Stimulated activated CD4-positive, alpha-beta T cell treated with anti-CD3 and anti-CD28 coated beads, Interleukin-1b, Interleukin-23, amount 100 ng/mL, for 48 hours (primary cell): ENCODE data around the gene OR5AK2.
"Not testable (repeated sequence)": the region's sequence is repeated elsewhere in the genome, so short reads cannot be mapped to it uniquely, and the experiment has no call there.

Source experiments
- DNase-seq: peaks from one replicate; pipeline ENCODE4 v3.0.0-alpha.2; 2020

OR5AK2 gene

GRCh38 chr11:56988614-56989013 is at the start of gene OR5AK2:
TSS of gene OR5AK2 (plus strand) at chr11:56988914. CDS start at chr11:56988914, 0 bp downstream.
- no peak for DNase-seq

- DNase-seq, result not testable (repeated sequence)
These were observed 43.2 kb upstream of the OR5AK2 start for GRCh38 chr11:56945526-56945925.

- no peak for DNase-seq
These were observed 39.7 kb upstream of the OR5AK2 start for GRCh38 chr11:56948991-56949515.

- DNase-seq, result no peak
These were observed 38.2 kb upstream of the OR5AK2 start for GRCh38 chr11:56950510-56950909.

GRCh38 chr11:56953907-56954306 is 34.8 kb upstream of the OR5AK2 start:
- DNase-seq, result not testable (repeated sequence)

- DNase-seq, result no peak
These were observed 27.1 kb upstream of the OR5AK2 start for GRCh38 chr11:56961609-56962008.

GRCh38 chr11:56967726-56968125 is 21.0 kb upstream of the OR5AK2 start:
- no peak for DNase-seq

GRCh38 chr11:56968524-56968923 is 20.2 kb upstream of the OR5AK2 start:
- DNase-seq, result no peak

- DNase-seq, result no peak
These were observed 11.4 kb upstream of the OR5AK2 start for GRCh38 chr11:56977314-56977713.

GRCh38 chr11:56990702-56991101 is 2.0 kb downstream of the OR5AK2 start:
- no peak for DNase-seq

- no peak for DNase-seq
These were observed 5.8 kb downstream of the OR5AK2 start for GRCh38 chr11:56994532-56994931.

GRCh38 chr11:57001674-57002401 is 13.1 kb downstream of the OR5AK2 start:
- no peak for DNase-seq

GRCh38 chr11:57008373-57008772 is 19.7 kb downstream of the OR5AK2 start:
- no peak for DNase-seq

GRCh38 chr11:57015679-57016078 is 27.0 kb downstream of the OR5AK2 start:
- DNase-seq, result no peak

GRCh38 chr11:57031556-57031955 is 42.8 kb downstream of the OR5AK2 start:
- no peak for DNase-seq
